Thyroid gland (tissue), 4 donors: ENCODE measurements around the gene KCNQ2. TPM values are rescaled to one million over a fixed set of nuclear protein-coding genes. Genes with fewer than 3 reads are reported as not detected.

ENCODE experiments used
- DNase-seq, 2 donors: peaks; one replicate each; pipeline ENCODE4 v3.0.0-alpha.2; 2019
- H3K27ac ChIP-seq, 3 donors: fragments of 200-600 bp; sonication (generic); 1 replicate in 2 of 3; 2 replicates in 1 of 3; pipeline ENCODE4 v1.5.1; 2016 to 2019; ENCODE audit warnings: mild to moderate bottlenecking in 1 of 3, moderate library complexity in 1 of 3
- H3K27me3 ChIP-seq: fragments of 200-600 bp; sonication (generic); one replicate; pipeline ENCODE4 v1.5.1; 2019
- H3K36me3 ChIP-seq, 2 donors: fragments of 200-600 bp; sonication (generic); one replicate each; pipeline ENCODE4 v1.5.1; 2016 to 2019
- H3K4me1 ChIP-seq, 2 donors: fragments of 200-600 bp; sonication (generic); one replicate each; pipeline ENCODE4 v1.5.1; 2017 to 2019
- H3K4me3 ChIP-seq, 3 donors: fragments of 200-600 bp; sonication (generic); replicated peaks in 1 of 3; 1 replicate in 2 of 3; 2 replicates in 1 of 3; pipeline ENCODE4 v1.5.1; 2016; ENCODE audit warnings: mild to moderate bottlenecking in 1 of 3
- H3K9me3 ChIP-seq: fragments of 200-600 bp; sonication (generic); one replicate; pipeline ENCODE4 v1.5.1; 2017
- POLR2A ChIP-seq, 2 donors: fragments of 450-650 bp; IDR thresholded peaks; one replicate each; pipeline ENCODE4 v1.6.1; 2017; ENCODE audit warnings: antibody characterized with exemption in 2 of 2, mild to moderate bottlenecking in 2 of 2, moderate library complexity in 1 of 2
- WGBS, 2 donors: methylation state at CpG; one replicate each; pipeline ENCODE4 v1.1.5; 2017; 5-methylcytosine and 5-hydroxymethylcytosine counted together
- intact Hi-C: fragments of 100-400 bp; cut with DNase I; formaldehyde crosslinking; loops from one replicate; pipeline ENCODE4 v1.15.1; 2023
- total RNA-seq, 4 donors: library from RNA; depleted of rRNA; stranded (reverse); fragments of >200 nt; gene quantifications; one replicate each; pipeline ENCODE4 v1.2.3, GENCODE V29; 2016
- TF ChIP-seq, protein P1 (sequence below), 6 experiments: fragments of 200-600 bp in 3 of 6; fragments of 450-650 bp in 3 of 6; sonication (generic) in 3 of 6; IDR thresholded peaks; one replicate each; pipeline ENCODE4 v1.5.1; 2016 to 2019; ENCODE audit warnings: antibody characterized with exemption in 6 of 6, mild to moderate bottlenecking in 2 of 6, inconsistent platforms in 1 of 6, moderate library complexity in 1 of 6

The KCNQ2 gene
- total RNA-seq, 4 donors from 2014 or later: 0.11 to 0.27 TPM; not detected in 2

DNA sequence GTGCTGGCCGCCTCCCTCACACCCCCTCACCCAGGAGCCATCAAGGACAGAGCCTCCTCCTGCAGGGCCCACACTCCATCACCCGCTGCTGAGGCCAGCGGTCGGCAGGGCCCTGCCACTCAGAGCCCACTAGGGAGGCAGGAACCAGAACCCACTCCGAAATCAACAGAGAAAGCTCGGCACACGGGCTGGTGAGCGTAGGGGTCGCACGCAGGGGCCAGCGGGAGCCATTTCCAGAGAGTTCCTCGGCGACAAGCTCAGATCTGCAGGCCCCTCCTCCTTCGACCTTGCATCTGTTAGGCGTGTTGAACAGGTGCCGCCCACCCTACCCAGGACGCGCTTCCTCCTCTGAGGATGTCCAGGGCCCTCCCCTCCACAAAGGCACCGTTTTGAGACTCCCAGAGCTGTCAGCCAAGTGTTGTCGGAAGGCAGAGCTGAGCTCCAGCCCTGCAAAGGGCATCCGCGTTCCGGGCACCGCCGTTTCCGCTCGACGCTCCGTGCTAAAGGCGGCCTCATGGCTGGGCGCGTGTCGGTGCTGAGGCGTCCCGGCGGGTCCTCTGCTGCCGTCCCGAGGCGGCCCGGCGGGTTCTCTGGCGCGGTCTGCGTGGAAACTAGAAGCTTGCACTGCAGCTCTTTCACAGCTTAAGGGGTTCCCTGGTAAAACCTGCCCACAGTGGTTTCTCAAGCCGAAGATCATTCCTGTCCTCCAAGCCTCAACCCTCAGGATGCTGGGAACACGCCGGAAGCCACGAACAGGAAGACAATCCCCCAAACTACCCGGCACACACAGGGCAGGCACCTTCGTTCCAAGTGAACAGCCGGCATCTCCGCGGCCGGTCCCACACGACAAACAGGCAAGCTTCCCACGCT is 6.8 kb downstream of the KCNQ2 start:
- Histone ChIP-seq H3K9me3 (no peaks in the 10 kb centered on the region), H3K36me3 (no peaks in the 10 kb centered on the region), H3K27ac (no peak overlapping the region), H3K4me3 (no peak overlapping the region), H3K27me3 (no peaks in the 10 kb centered on the region), H3K4me1 (no peaks in the 10 kb centered on the region)
- intact Hi-C loops: no loop called here
- TF ChIP-seq POLR2A (IDR thresholded peaks at IDR 0.05): no peak
- TF ChIP-seq, protein P1, sequence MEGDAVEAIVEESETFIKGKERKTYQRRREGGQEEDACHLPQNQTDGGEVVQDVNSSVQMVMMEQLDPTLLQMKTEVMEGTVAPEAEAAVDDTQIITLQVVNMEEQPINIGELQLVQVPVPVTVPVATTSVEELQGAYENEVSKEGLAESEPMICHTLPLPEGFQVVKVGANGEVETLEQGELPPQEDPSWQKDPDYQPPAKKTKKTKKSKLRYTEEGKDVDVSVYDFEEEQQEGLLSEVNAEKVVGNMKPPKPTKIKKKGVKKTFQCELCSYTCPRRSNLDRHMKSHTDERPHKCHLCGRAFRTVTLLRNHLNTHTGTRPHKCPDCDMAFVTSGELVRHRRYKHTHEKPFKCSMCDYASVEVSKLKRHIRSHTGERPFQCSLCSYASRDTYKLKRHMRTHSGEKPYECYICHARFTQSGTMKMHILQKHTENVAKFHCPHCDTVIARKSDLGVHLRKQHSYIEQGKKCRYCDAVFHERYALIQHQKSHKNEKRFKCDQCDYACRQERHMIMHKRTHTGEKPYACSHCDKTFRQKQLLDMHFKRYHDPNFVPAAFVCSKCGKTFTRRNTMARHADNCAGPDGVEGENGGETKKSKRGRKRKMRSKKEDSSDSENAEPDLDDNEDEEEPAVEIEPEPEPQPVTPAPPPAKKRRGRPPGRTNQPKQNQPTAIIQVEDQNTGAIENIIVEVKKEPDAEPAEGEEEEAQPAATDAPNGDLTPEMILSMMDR (IDR thresholded peaks at IDR 0.05): no peak
- 77 to 78% methylated on average over 44 to 56 of the region's 56 CpGs for WGBS, 2 donors
- no peak for DNase-seq

DNA sequence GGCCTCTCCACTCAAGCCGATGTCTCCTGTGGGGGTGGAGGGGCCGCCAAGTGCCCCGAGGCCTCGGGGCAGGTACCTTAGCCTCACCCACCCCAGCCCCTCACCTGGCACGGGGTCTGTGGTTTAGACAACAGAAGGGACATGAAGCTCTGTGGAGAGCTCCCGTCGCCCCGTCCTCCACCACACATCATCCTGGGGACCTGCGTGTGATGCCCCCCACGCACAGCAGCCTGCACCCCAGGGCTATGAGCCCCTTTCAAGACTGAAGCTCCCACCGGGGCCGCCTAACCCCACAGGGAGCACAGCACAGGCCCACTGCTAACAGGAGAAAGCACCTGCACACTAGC is 8.2 kb downstream of the KCNQ2 start:
- Histone ChIP-seq H3K4me3 (no peak overlapping the region), H3K9me3 (no peaks in the 10 kb centered on the region), H3K27ac (no peak overlapping the region), H3K4me1 (no peaks in the 10 kb centered on the region), H3K27me3 (no peaks in the 10 kb centered on the region), H3K36me3 (no peaks in the 10 kb centered on the region)
- TF ChIP-seq, protein P1 (IDR thresholded peaks at IDR 0.05): no peak
- TF ChIP-seq POLR2A (IDR thresholded peaks at IDR 0.05): no peak
- 68 to 83% methylated on average over 4 to 12 of the region's 12 CpGs for WGBS, 2 donors
- intact Hi-C loops: no loop called here
- DNase-seq: no peak

DNA sequence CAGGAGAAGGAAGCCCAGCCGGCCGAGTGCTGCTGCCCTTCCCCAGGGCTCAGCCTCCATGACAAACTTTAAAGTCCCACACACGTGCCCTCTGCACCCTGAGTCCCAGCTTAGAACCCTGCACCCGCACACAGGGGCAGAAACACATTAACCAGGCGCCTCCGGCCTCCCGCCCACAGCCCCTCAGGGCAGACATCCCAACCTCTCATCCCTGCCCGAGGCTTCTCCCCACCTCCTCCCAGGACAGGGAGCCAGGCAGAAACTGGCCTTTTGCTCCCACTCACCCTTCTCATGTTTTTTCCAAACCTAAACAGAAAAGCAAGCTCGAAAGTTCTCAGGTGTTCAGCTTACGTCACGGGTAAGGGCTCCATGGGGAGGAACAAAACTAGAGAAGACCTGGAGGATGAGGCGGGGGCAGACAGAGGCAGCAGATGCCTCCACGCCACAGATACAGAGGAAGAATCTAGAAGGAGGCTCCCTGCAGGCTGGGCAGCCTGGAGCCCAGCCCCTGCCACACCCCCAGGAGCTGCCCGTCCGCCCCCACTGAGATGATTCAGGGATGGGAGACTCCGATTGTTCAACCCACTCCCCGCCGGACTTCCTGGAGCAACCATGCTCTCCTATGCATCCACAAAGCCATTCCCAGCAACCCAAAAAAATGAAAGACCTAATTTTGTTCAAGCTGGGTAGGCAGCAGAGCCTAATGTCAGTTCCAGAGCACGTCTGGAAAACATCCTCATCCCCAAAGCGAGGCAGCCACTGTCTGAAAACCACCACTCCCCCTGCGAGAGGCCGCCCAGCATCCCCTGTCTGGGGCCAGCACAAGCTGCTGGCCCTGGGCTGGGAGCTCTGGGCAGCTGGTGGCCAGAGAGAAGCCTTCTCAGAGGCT is 8.8 kb downstream of the KCNQ2 start:
- Histone ChIP-seq H3K27ac (no peak overlapping the region), H3K27me3 (no peaks in the 10 kb centered on the region), H3K4me1 (no peaks in the 10 kb centered on the region), H3K4me3 (no peak overlapping the region), H3K36me3 (no peaks in the 10 kb centered on the region), H3K9me3 (no peaks in the 10 kb centered on the region)
- no peak for DNase-seq
- 53 to 60% methylated on average over 19 to 22 of the region's 22 CpGs for WGBS, 2 donors
- intact Hi-C loops: no loop called here
- TF ChIP-seq, protein P1 (IDR thresholded peaks at IDR 0.05): no peak
- TF ChIP-seq POLR2A (IDR thresholded peaks at IDR 0.05): no peak

DNA sequence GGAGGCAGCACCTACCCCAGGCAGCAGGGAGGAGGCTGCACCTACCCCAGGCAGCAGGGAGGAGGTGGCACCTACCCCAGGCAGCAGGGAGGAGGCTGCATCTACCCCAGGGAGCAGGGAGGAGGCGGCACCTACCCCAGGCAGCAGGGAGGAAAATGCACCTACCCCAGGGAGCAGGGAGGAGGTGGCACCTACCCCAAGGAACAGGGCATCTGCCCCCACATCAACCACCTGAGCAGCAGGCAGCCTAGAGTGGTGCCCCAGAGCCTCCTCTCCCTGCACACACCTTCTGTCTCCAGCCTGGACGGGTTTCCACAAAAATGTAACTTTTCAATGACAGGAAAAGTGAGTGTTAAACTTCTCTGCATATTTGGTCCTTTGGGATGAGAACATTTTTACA is 10.2 kb downstream of the KCNQ2 start:
- Histone ChIP-seq H3K36me3 (no peaks in the 10 kb centered on the region), H3K27me3 (no peaks in the 10 kb centered on the region), H3K4me1 (no peaks in the 10 kb centered on the region), H3K27ac (no peak overlapping the region), H3K9me3 (no peaks in the 10 kb centered on the region), H3K4me3 (no peak overlapping the region)
- no peak for DNase-seq
- intact Hi-C loops: no loop called here
- TF ChIP-seq POLR2A (IDR thresholded peaks at IDR 0.05): no peak
- TF ChIP-seq, protein P1 (IDR thresholded peaks at IDR 0.05): no peak
- 25 to 36% methylated on average over 1 of the region's 2 CpGs for WGBS, 2 donors
